Esophagus squamous epithelium (tissue), 4 donors: Measurements from ENCODE around the gene ZNF107.

Experiments used
- CTCF ChIP-seq, 6 experiments: fragments of 450-650 bp in 4 of 6; fragments of 200-600 bp in 2 of 6; sonication (generic) in 2 of 6; IDR thresholded peaks; one replicate each; pipeline ENCODE4 v1.5.1; 2016 to 2019; ENCODE audit warnings: antibody characterized with exemption in 6 of 6, mild to moderate bottlenecking in 4 of 6, moderate library complexity in 4 of 6
- POLR2A ChIP-seq, 4 donors: fragments of 450-650 bp; IDR thresholded peaks; one replicate each; pipeline ENCODE4 v1.6.1; 2017; ENCODE audit warnings: antibody characterized with exemption in 4 of 4, mild to moderate bottlenecking in 4 of 4, moderate library complexity in 3 of 4

- TF ChIP-seq CTCF (IDR thresholded peaks at IDR 0.05) (no peak), POLR2A (IDR thresholded peaks at IDR 0.05) (no peak)
Observed at GRCh38 chr7:64636386-64636785, 29.5 kb upstream of the ZNF107 start.
